Erythroblast (primary cell): ENCODE data around the gene IL32.
"Not testable (repeated sequence)": the region's sequence is repeated elsewhere in the genome, so short reads cannot be mapped to it uniquely, and the experiment has no call there.

Experiments
- DNase-seq, 2 experiments: peaks; one replicate each; lab custom pipeline; 2025; lab: John Stamatoyannopoulos, UW
- GATA1 ChIP-seq: IDR thresholded peaks from 2 replicates; pipeline ENCODE4 v1.6.1; 2011; ENCODE audit warnings: low read depth, mild to moderate bottlenecking, control low read depth, low read length, moderate library complexity
- POLR2A ChIP-seq: IDR thresholded peaks from 2 replicates; pipeline ENCODE4 v1.6.1; 2011; ENCODE audit warnings: mild to moderate bottlenecking, low read length

The IL32 gene

DNA sequence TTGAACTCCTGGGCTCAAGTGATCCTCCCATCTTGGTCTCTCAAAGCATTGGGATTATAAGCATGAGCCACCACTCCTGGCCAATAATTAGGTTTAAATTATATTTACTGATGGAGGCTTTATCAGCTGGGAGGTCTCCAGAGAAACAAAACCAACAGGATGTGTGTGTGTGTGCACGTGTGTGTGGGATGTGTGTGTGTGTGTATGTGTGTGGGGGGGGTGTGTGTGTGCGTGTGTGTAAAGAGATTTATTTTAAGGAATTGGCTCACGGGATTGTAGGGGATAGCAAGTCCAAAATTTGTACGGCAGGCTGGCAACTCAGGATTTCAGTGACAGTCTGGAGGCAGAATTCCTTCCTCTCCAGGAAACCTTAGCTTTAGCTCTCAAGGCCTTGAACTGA, 14.4 kb upstream of the IL32 start:
- no peak for DNase-seq

DNA sequence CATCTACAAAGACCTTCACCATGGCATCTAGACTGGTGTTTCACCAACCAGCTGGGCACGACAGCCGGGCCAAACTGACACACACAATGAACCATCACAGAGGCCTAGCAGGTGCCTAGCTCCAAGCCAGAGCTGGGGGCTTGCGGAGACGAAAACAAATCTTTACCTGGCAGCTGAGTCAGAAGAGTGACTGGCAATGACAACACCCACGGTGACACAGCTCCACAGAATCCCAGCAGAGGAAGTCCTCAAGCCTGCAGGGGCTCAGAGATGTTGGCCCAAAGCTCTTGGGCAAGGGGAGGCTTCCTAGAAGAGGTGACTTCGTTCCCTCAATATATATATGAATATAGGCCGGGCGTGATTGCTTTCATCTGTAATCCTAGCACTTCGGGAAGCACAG, 13.9 kb upstream of the IL32 start:
- TF ChIP-seq GATA1 (no peak), POLR2A (no peak)
- DNase-seq: no peak

More for the DNA sequence above, 14.4 kb upstream of the IL32 start:
- TF ChIP-seq GATA1: no peak
- no peak for TF ChIP-seq POLR2A

GRCh38 chr16:3052571-3053329, 12.7 kb upstream of the IL32 start:
- DNase-seq: not testable (repeated sequence)

- DNase-seq: not testable (repeated sequence)
Observed at GRCh38 chr16:3053330-3053710, 12.1 kb upstream of the IL32 start.

DNA sequence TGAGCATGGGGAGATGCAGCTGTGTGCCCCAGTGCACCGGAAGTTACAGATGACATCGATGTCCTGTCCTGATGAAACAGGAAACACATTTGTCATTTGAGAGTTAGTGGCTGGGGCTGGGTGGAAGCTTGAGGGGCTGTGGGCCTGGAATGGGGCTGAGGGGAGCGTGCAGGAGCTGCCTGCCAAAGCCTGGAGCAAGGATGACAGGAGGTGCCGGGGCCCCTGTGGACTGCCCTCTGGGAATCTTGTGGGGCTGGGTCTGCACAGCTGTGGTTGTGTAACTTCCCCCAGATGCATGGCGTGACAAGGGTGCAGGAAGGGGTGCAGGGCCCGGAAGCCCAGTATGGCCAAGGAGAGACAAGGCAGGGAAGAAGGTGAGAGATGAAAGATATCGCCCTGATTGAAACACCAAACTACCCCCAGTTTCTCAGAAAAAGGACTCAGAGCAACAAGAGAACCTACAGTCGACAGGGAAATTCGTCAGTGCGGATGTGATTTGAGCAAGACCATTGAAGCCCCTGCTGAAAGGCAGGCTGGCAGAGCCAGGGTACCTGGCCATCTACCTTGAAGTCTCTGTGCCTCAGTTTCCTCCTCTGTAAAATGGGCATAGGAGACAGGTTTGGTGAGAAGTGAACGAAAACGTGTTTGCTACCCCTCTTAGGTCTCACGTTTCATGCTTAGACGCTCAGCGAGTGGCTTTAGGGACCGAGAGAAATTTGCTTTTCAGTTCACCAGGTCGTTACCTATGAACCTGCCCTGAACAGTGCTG, 10.3 kb upstream of the IL32 start:
- DNase-seq: no peak
- TF ChIP-seq GATA1 (no peak), POLR2A (no peak)

DNA sequence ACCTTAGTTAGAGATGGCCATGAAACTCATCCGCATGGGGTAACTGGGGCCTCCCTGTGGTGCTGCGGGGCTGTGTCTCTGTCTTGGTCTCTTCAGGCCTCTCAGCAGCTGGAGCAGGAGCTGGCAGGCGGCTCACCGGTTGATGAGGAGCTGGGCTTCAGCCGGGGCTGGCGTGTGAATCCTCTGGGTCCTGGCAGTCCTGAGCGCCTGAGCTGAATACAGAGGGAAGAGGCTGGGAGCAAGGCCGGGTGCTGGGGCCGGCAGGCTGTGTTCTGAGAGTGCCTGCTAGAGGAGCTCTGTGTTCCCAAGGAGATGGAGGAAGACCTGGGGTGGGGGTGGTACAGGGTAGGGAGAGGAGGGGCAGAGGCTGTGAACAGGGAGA, 9.7 kb upstream of the IL32 start:
- not testable (repeated sequence) for DNase-seq

GRCh38 chr16:3056336-3057180, 8.9 kb upstream of the IL32 start:
- no peak for DNase-seq
- TF ChIP-seq GATA1 (no peak), POLR2A (no peak)

- no peak for DNase-seq
- TF ChIP-seq POLR2A (no peak), GATA1 (no peak)
Observed at GRCh38 chr16:3057181-3058138, 8.0 kb upstream of the IL32 start.

GRCh38 chr16:3058139-3059030, 7.1 kb upstream of the IL32 start:
- DNase-seq: peak; percentile 52 to 60

DNA sequence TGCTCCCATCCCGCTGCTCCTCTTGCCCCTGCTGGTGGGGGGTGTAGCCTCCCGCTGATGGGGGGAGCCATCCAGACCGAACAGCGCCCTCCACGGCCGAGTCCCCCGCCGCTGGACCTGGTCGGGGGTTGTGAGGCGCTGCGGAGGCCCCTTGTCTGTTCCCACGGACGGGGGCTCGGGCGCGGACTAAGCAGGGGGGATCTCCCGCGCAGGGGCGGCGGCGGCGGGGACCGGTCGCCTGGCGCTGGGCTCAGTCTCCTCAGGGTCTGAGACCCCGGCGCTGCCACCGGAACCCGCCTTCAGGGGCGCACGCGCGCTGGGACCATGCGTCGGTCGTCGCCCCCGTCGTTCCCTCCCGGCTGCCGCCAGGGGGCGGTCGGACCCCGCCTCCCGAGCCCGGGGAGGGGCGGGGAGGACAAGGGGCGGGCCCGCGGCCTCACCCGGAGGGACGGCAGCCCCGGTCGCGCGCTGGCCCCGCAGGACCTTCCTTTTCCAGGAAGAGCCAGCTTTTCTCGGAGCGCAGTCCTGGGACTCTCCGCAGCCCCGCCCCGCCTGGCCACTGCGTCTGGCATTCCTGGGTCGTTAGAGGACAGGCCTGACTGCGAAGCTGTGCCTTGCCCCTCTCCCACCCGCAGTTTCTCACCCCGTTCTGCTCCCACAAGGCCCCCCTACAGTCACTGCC, 6.3 kb upstream of the IL32 start:
- DNase-seq: peak; percentile 84 to 92
- TF ChIP-seq POLR2A (no peak), GATA1 (no peak)

More at GRCh38 chr16:3058139-3059030, 7.1 kb upstream of the IL32 start:
- TF ChIP-seq POLR2A: no peak
- TF ChIP-seq GATA1: no peak

DNA sequence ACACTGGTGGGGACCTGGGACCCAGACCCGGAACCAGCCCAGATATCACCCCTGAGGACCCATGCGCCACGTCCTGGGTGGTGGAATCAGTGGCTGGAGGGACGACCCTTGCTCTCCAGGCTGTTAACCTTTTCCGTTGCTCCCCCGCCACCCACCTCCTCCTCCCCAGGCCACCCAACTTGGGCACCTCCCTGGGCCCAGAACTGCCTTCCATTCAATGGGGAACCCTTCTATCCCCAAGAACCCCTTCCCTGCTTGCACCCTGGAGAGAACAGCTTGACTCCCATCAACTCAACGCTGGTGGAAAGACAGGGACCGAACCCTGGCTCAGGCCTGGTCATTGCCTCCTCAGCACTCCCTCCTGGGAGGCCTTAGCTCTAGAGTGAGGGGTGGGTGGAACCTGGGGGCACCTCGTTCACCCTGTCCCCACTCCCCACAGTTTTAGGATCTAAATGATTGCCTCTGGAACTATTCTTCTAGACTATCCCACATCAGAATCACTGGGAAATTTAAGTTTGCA, 5.7 kb upstream of the IL32 start:
- TF ChIP-seq GATA1 (no peak), POLR2A (no peak)
- DNase-seq: no peak
